Esophagus squamous epithelium (tissue), 4 donors: ENCODE measurements around the gene CKS2.

ENCODE experiments used
- CTCF ChIP-seq, 6 experiments: fragments of 450-650 bp in 4 of 6; fragments of 200-600 bp in 2 of 6; sonication (generic) in 2 of 6; IDR thresholded peaks; one replicate each; pipeline ENCODE4 v1.5.1; 2016 to 2019; ENCODE audit warnings: antibody characterized with exemption in 6 of 6, mild to moderate bottlenecking in 4 of 6, moderate library complexity in 4 of 6
- POLR2A ChIP-seq, 4 donors: fragments of 450-650 bp; IDR thresholded peaks; one replicate each; pipeline ENCODE4 v1.6.1; 2017; ENCODE audit warnings: antibody characterized with exemption in 4 of 4, mild to moderate bottlenecking in 4 of 4, moderate library complexity in 3 of 4

- TF ChIP-seq CTCF (IDR thresholded peaks at IDR 0.05) (no peak), POLR2A (IDR thresholded peaks at IDR 0.05) (no peak)
These were observed 38.6 kb downstream of the CKS2 start for GRCh38 chr9:89349607-89350006.
